ENCODE results near the gene CTTNBP2NL. TPM values are rescaled to one million over a fixed set of nuclear protein-coding genes. Genes with fewer than 3 reads are reported as not detected.

The CTTNBP2NL gene
- total RNA-seq, 1 donor from 2014 or later = 59.4 TPM

DNA sequence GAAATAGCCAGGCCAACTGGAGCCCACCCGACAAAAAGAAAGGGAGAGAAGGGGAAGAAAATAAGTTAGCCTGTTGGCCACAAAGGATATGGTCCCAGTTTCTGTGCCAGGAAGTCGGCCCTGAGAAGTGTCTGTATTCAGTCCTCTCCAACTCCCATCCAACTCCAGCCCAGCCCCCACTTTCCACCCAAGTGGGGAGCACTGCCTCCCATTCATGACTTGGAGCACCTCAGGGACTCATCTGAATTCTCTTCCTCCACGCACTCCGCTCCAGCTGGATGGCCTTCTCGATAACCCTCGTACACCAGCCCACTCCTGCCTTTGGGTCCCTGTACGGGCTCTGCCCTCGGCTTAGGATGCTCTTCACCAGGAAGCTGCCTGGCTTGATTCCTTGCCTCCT is 110.7 kb downstream of the CTTNBP2NL start:
- TF ChIP-seq, protein P1, sequence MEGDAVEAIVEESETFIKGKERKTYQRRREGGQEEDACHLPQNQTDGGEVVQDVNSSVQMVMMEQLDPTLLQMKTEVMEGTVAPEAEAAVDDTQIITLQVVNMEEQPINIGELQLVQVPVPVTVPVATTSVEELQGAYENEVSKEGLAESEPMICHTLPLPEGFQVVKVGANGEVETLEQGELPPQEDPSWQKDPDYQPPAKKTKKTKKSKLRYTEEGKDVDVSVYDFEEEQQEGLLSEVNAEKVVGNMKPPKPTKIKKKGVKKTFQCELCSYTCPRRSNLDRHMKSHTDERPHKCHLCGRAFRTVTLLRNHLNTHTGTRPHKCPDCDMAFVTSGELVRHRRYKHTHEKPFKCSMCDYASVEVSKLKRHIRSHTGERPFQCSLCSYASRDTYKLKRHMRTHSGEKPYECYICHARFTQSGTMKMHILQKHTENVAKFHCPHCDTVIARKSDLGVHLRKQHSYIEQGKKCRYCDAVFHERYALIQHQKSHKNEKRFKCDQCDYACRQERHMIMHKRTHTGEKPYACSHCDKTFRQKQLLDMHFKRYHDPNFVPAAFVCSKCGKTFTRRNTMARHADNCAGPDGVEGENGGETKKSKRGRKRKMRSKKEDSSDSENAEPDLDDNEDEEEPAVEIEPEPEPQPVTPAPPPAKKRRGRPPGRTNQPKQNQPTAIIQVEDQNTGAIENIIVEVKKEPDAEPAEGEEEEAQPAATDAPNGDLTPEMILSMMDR (IDR thresholded peaks at IDR 0.05) = no peak
- ATAC-seq = no peak
- no peak for DNase-seq
- Histone ChIP-seq H3K27ac (no peak overlapping the region), H3K9me3 (no peaks in the 10 kb centered on the region), H3K4me1 (peaks cover 21% of the 10 kb centered on the region), H3K4me3 (no peak overlapping the region), H3K36me3 (no peaks in the 10 kb centered on the region), H3K27me3 (peaks cover 37% of the 10 kb centered on the region)
- intact Hi-C loops (cut with DNase I) = no loop called here

GRCh38 chr1:112507336-112507735 is 111.3 kb downstream of the CTTNBP2NL start:
- Histone ChIP-seq H3K27ac (no peak overlapping the region), H3K27me3 (peaks cover 33% of the 10 kb centered on the region), H3K4me1 (peaks cover 17% of the 10 kb centered on the region), H3K36me3 (no peaks in the 10 kb centered on the region), H3K4me3 (no peak overlapping the region), H3K9me3 (no peaks in the 10 kb centered on the region)
- intact Hi-C loops (cut with DNase I) = no loop called here
- TF ChIP-seq, protein P1 (IDR thresholded peaks at IDR 0.05) = no peak
- DNase-seq (no peak), ATAC-seq (no peak)

DNA sequence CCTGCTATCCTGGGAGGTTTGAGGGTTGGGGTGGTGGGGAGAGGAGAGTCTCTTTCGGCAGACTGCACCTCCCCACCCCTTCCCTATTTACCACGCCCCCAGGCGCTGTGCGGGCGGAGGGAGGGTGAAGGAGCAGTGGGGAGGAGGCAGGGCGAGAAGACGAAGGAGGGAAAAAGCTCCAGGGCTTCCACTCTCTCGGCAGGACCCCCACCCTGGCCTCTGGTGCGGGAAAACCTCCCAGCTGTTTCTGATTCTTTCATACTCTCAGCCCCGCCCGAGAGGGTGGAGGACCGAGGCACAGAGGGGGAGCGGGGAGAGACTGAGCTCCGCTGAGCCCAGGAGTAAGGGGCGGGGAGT is 111.9 kb downstream of the CTTNBP2NL start:
- no peak overlapping the region for H3K27ac ChIP-seq
- no peak for DNase-seq
- TF ChIP-seq, protein P1 (IDR thresholded peaks at IDR 0.05) = no peak
- ATAC-seq = no peak
- H3K9me3 ChIP-seq = no peaks in the 10 kb centered on the region
- H3K36me3 ChIP-seq = no peaks in the 10 kb centered on the region
- intact Hi-C loops (cut with DNase I) = no loop called here
- H3K4me3 ChIP-seq = peak overlapping the region; percentile 56
- peaks cover 12% of the 10 kb centered on the region for H3K4me1 ChIP-seq
- peaks cover 30% of the 10 kb centered on the region for H3K27me3 ChIP-seq

- Histone ChIP-seq H3K27ac (no peak within 1 kb of the TSS), H3K9me3 (no peaks in the 10 kb centered on the region), H3K36me3 (no peaks in the 10 kb centered on the region), H3K27me3 (peaks cover 26% of the 10 kb centered on the region), H3K4me1 (peaks cover 11% of the 10 kb centered on the region), H3K4me3 (peak within 1 kb of the TSS; percentile 56)
- TF ChIP-seq, protein P1 (IDR thresholded peaks at IDR 0.05) = no peak
- ATAC-seq = peak; percentile 67
- DNase-seq = peak; percentile 74
- intact Hi-C loops (cut with DNase I) = no loop called here
These were observed 112.4 kb downstream of the CTTNBP2NL start, which contains the start of gene WNT2B for GRCh38 chr1:112508278-112509004. Gene WNT2B (plus strand): TSS chr1:112508965. CDS start chr1:112509263, 298 bp downstream.

DNA sequence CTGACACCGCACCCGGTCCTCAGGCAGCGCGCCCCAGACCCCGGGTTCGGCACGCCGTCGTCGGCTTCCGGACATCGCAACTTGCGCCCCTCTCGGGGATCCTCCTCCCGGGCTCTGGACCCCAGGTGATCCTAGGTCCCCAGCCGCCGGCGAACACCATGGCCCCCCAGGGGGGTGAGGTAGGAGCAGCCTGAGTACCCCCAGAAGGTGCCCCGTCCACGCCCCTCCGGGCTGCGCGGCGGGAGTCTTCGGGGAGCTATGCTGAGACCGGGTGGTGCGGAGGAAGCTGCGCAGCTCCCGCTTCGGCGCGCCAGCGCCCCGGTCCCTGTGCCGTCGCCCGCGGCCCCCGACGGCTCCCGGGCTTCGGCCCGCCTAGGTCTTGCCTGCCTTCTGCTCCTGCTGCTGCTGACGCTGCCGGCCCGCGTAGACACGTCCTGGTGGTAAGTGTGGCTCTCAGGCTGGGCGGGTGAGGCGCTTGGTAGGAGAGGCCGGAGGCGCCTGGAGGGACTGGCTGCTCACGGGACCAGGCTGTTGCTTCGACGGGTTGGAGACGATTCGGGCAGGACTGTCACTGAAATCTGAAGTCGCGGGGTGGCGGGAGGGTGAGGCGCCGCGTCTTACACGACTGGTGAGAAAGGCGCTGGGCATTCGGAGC is 113.1 kb downstream of the CTTNBP2NL start:
- ATAC-seq (peak; percentile 44), DNase-seq (peak; percentile 73)
- Histone ChIP-seq H3K27ac (no peak overlapping the region), H3K4me1 (peaks cover 11% of the 10 kb centered on the region), H3K36me3 (no peaks in the 10 kb centered on the region), H3K9me3 (no peaks in the 10 kb centered on the region), H3K4me3 (peak overlapping the region; percentile 56), H3K27me3 (peaks cover 26% of the 10 kb centered on the region)
- TF ChIP-seq, protein P1 (IDR thresholded peaks at IDR 0.05) = no peak
- intact Hi-C loops (cut with DNase I) = no loop called here

All from upper lobe of right lung (tissue), 1 donor.